Measurements from ENCODE around the gene FDXACB1.

Gene FDXACB1

GRCh38 chr11:111921541-111922230, 42.7 kb upstream of the FDXACB1 start:
- no peak for TF ChIP-seq ZFX (IDR thresholded peaks at IDR 0.05; ENCODE audit: borderline replicate concordance)
- TF ChIP-seq, protein P1, sequence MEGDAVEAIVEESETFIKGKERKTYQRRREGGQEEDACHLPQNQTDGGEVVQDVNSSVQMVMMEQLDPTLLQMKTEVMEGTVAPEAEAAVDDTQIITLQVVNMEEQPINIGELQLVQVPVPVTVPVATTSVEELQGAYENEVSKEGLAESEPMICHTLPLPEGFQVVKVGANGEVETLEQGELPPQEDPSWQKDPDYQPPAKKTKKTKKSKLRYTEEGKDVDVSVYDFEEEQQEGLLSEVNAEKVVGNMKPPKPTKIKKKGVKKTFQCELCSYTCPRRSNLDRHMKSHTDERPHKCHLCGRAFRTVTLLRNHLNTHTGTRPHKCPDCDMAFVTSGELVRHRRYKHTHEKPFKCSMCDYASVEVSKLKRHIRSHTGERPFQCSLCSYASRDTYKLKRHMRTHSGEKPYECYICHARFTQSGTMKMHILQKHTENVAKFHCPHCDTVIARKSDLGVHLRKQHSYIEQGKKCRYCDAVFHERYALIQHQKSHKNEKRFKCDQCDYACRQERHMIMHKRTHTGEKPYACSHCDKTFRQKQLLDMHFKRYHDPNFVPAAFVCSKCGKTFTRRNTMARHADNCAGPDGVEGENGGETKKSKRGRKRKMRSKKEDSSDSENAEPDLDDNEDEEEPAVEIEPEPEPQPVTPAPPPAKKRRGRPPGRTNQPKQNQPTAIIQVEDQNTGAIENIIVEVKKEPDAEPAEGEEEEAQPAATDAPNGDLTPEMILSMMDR (IDR thresholded peaks at IDR 0.05), result no peak
- H3K27ac ChIP-seq, result no peak overlapping the region; the same call in 1 of the 2 replicates

GRCh38 chr11:111920908-111921307, 41.9 kb upstream of the FDXACB1 start:
- no peak overlapping the region for H3K27ac ChIP-seq
- no peak for TF ChIP-seq ZFX (IDR thresholded peaks at IDR 0.05; ENCODE audit: borderline replicate concordance)
- TF ChIP-seq, protein P1 (IDR thresholded peaks at IDR 0.05), result no peak

DNA sequence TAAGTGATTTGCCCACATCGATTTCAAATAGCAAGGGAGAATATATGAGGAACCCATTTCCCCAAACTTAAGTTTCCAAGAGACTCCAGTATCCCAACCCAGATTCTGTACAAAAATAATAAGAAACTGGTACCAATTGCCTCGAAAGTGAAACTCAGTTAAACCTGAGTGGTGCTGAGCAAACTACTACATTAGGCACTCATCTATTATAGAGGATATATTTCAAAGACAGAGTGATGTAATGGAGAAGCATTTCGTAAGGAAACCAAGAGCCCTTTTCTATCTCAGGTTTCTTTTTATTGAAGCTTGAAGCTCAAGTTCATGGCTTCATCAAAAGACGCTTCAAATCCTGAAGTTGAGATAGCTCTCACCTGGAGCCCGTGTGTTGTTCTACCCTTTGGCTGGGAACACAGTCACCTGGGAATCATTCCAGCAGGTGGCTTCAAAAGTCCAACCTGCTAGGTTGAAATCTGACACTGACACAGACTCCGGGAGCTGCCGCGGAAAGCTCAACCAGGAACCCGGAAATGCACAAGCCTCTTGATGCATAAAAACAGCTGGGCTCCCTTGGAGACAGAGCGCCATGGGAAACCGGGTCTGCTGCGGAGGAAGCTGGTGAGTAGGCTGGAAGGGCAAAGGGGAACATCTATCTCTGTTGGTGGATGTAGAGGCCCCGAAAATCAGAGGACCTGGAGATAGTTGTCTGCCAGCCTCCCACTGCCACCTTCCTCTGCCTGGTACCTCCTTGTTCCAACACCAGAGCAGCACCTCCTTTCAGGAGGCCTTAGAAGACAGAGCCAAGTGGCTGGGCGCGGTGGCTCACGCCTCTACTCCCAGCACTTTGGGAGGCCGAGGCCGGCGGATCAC, 39.7 kb upstream of the FDXACB1 start, which contains the start of gene C11orf52:
Gene C11orf52, plus strand, starts transcription at position 524 of the 867 bp plus-strand sequence. Its CDS starts 60 bp downstream, at position 584.
- TF ChIP-seq, protein P1 (IDR thresholded peaks at IDR 0.05), result peak; percentile 20; the same call in 1 of the 2 replicates
- TF ChIP-seq ZFX (IDR thresholded peaks at IDR 0.05; ENCODE audit: borderline replicate concordance), result no peak
- H3K27ac ChIP-seq, result peak within 1 kb of the TSS; percentile 89

DNA sequence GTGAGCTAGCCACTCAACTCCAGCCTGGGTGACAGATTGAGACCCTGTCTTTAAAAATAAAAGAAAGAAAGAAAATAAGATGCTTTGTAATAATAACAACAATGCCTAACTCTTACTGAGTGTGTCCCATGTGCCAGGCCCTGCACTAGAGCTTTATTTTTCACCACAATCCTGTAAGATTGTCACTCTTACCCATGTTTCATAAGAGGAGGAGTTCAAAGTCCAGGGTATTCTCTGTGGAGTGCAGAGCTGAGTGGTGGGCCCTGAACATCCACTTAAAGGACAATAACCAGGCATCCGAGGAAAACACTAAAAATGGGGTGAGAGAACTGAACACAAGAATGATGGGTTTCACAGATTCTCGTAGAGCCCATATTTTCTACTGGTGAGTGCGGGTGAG, 38.8 kb upstream of the FDXACB1 start:
- H3K27ac ChIP-seq, result peak overlapping the region; percentile 89
- no peak for TF ChIP-seq ZFX (IDR thresholded peaks at IDR 0.05; ENCODE audit: borderline replicate concordance)
- TF ChIP-seq, protein P1 (IDR thresholded peaks at IDR 0.05), result no peak

GRCh38 chr11:111917312-111917711, 38.3 kb upstream of the FDXACB1 start:
- no peak for TF ChIP-seq ZFX (IDR thresholded peaks at IDR 0.05; ENCODE audit: borderline replicate concordance)
- TF ChIP-seq, protein P1 (IDR thresholded peaks at IDR 0.05), result no peak
- no peak overlapping the region for H3K27ac ChIP-seq

GRCh38 chr11:111916768-111917167, 37.8 kb upstream of the FDXACB1 start:
- TF ChIP-seq, protein P1 (IDR thresholded peaks at IDR 0.05), result no peak
- no peak for TF ChIP-seq ZFX (IDR thresholded peaks at IDR 0.05; ENCODE audit: borderline replicate concordance)
- H3K27ac ChIP-seq, result no peak overlapping the region

Measured in 22Rv1 (cell line).